GM18861 (cell line): ENCODE results near the gene TUT4.

ENCODE experiments used
- ATAC-seq: cut with Tn5 transposase; IDR thresholded peaks from one replicate; pipeline ENCODE4 v1.9.1; 2021; ENCODE audit not compliant: unreplicated experiment

TUT4 gene

DNA sequence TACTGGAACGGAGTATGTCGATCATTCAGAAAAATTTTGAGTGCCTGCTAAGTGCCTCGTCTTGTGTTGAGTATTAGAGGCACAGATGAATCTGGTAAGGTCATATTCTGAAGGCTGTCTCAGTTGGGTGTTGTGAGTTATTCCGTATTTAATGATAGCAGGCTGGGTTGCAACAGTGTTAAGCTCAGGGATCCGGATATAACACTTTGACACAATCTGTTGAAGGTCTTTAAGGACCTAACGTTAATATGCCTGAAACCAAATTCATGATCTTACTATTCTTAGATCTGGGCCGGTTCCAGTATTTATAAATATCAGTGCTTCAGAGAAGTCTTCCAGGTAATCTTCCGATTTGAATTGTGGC, 147.9 kb downstream of the TUT4 start:
- ATAC-seq, result no peak

DNA sequence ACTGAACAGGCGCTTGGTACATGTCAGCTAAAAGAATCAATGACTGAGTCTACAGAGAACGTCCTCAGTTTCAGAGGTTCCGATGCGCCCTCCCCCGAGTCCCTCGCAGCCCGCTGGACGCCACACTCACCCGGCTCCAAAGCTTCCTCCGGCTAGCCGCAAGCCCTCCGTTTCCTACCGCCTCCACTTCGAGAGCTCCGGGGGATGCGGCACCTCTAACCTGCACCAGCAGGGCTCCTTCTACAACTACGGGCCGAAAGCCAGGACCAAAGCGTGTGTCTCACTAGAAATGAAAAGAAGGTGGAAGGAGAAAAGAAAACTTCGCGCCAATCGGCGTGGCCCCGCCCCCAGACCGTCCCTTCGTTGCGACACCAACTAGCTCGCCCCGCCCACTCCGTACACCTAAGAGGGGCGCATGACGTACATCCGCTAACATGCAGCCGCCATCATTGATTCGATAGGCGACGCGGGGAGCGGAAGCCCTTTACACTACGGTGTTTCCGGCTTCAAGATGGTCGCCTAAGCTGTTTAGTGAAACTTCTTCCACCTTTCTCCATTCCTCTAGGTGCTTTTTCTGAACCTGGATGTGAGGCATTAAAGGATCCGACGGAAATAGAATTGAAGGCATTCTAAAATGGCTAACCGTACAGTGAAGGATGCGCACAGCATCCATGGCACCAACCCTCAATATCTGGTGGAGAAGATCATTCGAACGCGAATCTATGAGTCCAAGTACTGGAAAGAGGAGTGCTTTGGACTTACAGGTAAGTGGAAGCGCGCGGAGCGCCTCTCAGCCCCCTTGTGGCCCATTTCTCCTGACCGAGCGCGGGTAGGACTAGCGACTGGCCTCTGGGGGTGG, 148.5 kb downstream of the TUT4 start, which contains the start of the genes ORC1 and PRPF38A:
Gene ORC1 (minus strand): TSS at position 308 of the 859 bp plus-strand sequence. CDS start 2,200 bp downstream, outside the sequence.
Gene PRPF38A (plus strand): TSS at position 487 of the 859 bp plus-strand sequence. CDS start 148 bp downstream, at position 635.
- ATAC-seq, result peak; percentile 81

DNA sequence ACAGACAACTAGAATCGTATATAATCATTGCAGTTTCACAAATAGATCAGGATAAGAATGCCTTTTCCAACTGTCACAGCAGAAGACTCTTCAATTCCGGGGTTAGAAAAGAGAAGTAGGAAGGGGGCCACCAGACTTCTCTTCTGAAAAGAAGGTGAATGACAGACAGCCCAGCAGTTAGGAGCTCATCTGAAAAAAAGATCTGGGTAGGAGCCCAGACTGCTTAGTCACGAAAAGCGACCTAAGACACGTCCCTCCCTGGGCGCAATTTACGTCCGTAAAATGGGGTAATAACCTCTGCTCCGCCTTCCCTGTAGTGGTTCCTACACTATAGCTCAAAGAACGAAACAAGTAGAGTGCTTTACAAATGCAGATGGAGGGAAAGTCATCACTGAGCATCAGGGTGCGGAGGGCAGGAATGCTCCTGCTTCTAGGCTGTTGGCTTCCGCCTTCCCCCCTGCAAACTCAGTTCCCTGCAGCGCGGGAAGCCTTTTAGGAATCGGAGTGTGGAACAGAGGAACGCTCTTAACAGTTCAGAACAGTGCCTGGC, 149.3 kb downstream of the TUT4 start:
- ATAC-seq, result peak; percentile 25

- ATAC-seq, result no peak
Measured at GRCh38 chr1:52402860-52403240, 150.0 kb downstream of the TUT4 start.

DNA sequence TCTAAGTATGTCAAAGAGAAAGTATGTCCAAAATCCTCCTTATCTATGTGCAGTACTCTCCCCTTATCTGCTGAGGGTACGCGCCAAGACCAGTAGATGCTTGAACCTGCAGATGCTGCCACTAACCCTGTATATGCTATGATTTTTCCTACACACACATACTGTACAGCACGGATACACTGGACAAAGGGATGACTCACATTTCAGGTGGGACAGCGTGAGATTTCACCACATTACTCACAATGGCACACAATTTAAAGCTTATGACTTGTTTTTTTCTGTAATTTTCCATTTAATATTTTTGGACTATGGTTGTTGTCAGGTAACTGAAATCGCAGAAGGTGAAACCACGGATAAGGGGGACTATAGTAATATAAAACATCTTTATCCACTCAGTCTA, 152.8 kb downstream of the TUT4 start:
- ATAC-seq, result no peak

DNA sequence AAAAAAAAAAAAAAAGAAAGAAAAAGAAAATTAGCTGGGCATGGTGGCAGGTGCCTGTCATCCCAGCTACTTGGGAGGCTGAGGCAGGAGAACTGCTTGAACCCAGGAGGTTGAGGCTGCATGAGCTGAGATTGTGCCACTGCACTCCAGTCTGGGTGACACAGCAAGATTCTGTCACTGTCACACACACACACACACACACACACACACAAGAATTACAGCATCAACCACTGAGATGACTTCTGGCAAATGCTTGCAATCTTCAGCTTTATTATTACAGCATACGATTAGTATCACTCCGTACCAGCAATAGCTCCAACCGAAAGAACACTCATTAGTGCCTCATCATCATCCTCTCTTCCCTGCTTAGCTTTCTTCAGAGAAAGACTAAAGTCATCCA, 153.3 kb downstream of the TUT4 start:
- no peak for ATAC-seq

DNA sequence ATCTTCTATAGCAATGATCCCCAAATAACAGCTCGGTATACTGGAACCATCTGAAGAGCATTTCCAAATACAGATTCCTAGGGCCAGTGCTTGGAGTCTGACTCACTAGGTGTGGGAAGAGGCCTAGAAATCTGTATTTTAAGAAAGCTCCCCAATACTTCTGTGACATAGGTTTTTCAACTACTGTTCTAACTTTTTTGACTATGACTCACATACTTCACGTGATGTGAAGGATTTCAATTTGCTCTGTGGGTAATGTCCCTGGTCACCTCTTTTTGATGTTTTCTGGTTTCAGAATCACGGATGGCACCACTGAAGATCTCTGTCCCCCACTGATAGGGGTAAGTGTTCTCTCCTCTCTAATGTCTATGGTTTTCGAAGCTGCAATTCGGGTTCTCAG, 159.7 kb downstream of the TUT4 start:
- ATAC-seq, result no peak

DNA sequence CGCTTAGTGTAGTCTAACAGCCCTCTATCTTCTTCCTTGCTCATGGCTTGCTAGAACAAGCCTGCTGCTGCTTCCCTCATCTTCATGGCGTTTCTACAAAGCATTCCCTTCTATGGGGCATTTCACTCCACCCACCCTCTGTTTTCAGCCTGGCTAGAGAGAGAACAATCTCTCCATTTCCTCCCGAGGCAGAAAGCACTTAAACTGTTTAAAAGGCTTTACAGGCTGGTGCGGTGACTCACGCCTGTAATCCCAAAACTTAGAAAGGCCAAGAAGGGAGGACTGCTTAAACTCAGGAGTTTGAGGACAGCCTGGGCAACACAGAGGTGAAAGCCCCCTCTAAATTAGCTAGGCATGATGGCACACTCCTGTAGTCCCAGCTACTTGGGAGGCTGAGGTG, 166.4 kb downstream of the TUT4 start:
- ATAC-seq, result no peak

- ATAC-seq, result no peak
Measured at GRCh38 chr1:52385376-52385775, 167.5 kb downstream of the TUT4 start.
